ENCODE data around the gene ADAM12. TPM values are rescaled to one million over a fixed set of nuclear protein-coding genes. Genes with fewer than 3 reads are reported as not detected.

ADAM12 gene
- total RNA-seq, 1 experiment from 2014 or later: 0.24 TPM

DNA sequence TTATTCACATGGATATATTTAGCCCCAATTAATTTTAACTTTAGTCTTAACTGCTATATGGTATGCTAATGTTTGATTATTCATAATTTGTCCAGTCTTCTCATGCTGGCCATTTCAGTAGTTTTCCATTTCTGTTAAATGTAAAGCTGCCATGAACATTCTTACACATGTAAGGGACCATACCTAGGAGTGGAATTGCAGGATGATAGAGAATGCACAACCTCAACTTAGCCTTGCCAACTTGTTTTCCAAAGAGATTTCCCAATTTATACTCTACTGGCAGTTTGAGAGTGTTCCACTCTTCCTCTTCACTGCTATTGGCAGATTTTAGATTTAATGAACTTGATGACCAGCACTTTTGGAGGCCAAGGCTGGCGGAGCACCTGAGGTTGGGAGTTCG lies 423.7 kb downstream of the ADAM12 start:
- DNase-seq: no peak
- no peaks in the 10 kb centered on the region for H3K27me3 ChIP-seq (ENCODE audit: insufficient read depth, low read length)
- H4K91ac ChIP-seq (ENCODE audit: insufficient read length, low read depth, low read length): no peak overlapping the region
- H3T11ph ChIP-seq (ENCODE audit: low read length): no peak overlapping the region
- H3K18ac ChIP-seq (ENCODE audit: insufficient read length, low read depth, low read length): no peak overlapping the region
- H2BK120ac ChIP-seq (ENCODE audit: low read depth, low read length, poor library complexity, severe bottlenecking): no peak overlapping the region
- H3K4me3 Mint-ChIP-seq: no peak overlapping the region
- H3K9ac ChIP-seq (ENCODE audit: extremely low read depth, insufficient read length, low read length): no peak overlapping the region
- 0 out of 2 replicates have a peak, but pooled peaks cover 2% of the 10 kb centered on the region for H3K27me3 Mint-ChIP-seq (ENCODE audit: low read depth)
- no peaks in the 10 kb centered on the region for H3K23me2 ChIP-seq (ENCODE audit: insufficient read length, low read depth, low read length, poor library complexity, severe bottlenecking)
- no peak overlapping the region for H3K27ac ChIP-seq (ENCODE audit: insufficient read length, low read depth, low read length)
- H3K79me1 ChIP-seq (ENCODE audit: insufficient read depth, low read depth, low read length, poor library complexity, severe bottlenecking): no peaks in the 10 kb centered on the region
- no peak overlapping the region for H3K4me2 ChIP-seq (ENCODE audit: insufficient read depth, insufficient read length, low read length)
- H4K5ac ChIP-seq (ENCODE audit: insufficient read length, low read depth, low read length): no peak overlapping the region
- H2BK12ac ChIP-seq (ENCODE audit: insufficient read length, low read depth, low read length): no peak overlapping the region
- no peak overlapping the region for H2BK5ac ChIP-seq (ENCODE audit: insufficient read length, low read length)
- no CpG with 5 or more reads among the region's 2 CpGs for WGBS (ENCODE audit: extremely low coverage, insufficient read length, low lambda C conversion rate)
- TF ChIP-seq, protein P1, sequence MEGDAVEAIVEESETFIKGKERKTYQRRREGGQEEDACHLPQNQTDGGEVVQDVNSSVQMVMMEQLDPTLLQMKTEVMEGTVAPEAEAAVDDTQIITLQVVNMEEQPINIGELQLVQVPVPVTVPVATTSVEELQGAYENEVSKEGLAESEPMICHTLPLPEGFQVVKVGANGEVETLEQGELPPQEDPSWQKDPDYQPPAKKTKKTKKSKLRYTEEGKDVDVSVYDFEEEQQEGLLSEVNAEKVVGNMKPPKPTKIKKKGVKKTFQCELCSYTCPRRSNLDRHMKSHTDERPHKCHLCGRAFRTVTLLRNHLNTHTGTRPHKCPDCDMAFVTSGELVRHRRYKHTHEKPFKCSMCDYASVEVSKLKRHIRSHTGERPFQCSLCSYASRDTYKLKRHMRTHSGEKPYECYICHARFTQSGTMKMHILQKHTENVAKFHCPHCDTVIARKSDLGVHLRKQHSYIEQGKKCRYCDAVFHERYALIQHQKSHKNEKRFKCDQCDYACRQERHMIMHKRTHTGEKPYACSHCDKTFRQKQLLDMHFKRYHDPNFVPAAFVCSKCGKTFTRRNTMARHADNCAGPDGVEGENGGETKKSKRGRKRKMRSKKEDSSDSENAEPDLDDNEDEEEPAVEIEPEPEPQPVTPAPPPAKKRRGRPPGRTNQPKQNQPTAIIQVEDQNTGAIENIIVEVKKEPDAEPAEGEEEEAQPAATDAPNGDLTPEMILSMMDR (conservative IDR thresholded peaks at IDR 0.05): no peak
- H3K23ac ChIP-seq (ENCODE audit: insufficient read length, low read depth, low read length): no peak overlapping the region
- no peak overlapping the region for H3K56ac ChIP-seq (ENCODE audit: insufficient read length, low read depth, low read length)
- no peak overlapping the region for H3K4ac ChIP-seq (ENCODE audit: low read depth, low read length)
- H2BK15ac ChIP-seq (ENCODE audit: low read depth, low read length): no peak overlapping the region
- no peak overlapping the region for H4K8ac ChIP-seq (replicated peaks; ENCODE audit: insufficient read length, low read depth, low read length)
- no peak overlapping the region for H3K14ac ChIP-seq (ENCODE audit: insufficient read depth, low read length)
- no peaks in the 10 kb centered on the region for H4K20me1 ChIP-seq (ENCODE audit: control insufficient read depth, insufficient read depth, insufficient read length)
- H3K79me2 ChIP-seq (ENCODE audit: insufficient read depth, low read length): no peaks in the 10 kb centered on the region
- no peaks in the 10 kb centered on the region for H3K4me1 ChIP-seq (ENCODE audit: insufficient read depth, low read length)
- peaks cover 7 to 8% of the 10 kb centered on the region in 2 experiments; a peak in 4 of 5 replicates for H3K9me3 Mint-ChIP-seq
- H2AFZ ChIP-seq (ENCODE audit: low read length): no peak overlapping the region
- H2AK5ac ChIP-seq (ENCODE audit: insufficient read length, low read length): no peak overlapping the region
- H2BK20ac ChIP-seq (ENCODE audit: low read depth, low read length, poor library complexity, severe bottlenecking): no peak overlapping the region
- H3K9me3 ChIP-seq (ENCODE audit: control insufficient read depth, low read depth, low read length): no peaks in the 10 kb centered on the region
- peaks cover 3 to 5% of the 10 kb centered on the region in 2 experiments for H3K4me1 Mint-ChIP-seq
- peaks cover 0 to 4% (median 0%) of the 10 kb centered on the region in 3 experiments; a peak in 1 of 7 replicates for H3K36me3 Mint-ChIP-seq (ENCODE audit: insufficient read depth in 1 of 3, low read depth in 3 of 3)
- no peak overlapping the region for H3K27ac Mint-ChIP-seq

Data from H9 (cell line).